ENCODE measurements around the gene POTEI.
"Not testable (repeated sequence)": the region's sequence is repeated elsewhere in the genome, so short reads cannot be mapped to it uniquely, and the experiment has no call there.

- TF ChIP-seq CTCF (IDR thresholded peaks at IDR 0.05 in 4 of 5, conservative IDR thresholded peaks at IDR 0.05 in 1 of 5); POLR2A (IDR thresholded peaks at IDR 0.05): not testable (repeated sequence)
These were observed 22.5 kb upstream of the POTEI start for GRCh38 chr2:130531672-130532071.

Data from gastrocnemius medialis (tissue), 4 donors.